GM21447 (cell line): Measurements from ENCODE around the gene MRPL50.

ENCODE experiments used
- ATAC-seq: cut with Tn5 transposase; IDR thresholded peaks from one replicate; pipeline ENCODE4 v1.9.1; 2021; ENCODE audit not compliant: unreplicated experiment

The MRPL50 gene

DNA sequence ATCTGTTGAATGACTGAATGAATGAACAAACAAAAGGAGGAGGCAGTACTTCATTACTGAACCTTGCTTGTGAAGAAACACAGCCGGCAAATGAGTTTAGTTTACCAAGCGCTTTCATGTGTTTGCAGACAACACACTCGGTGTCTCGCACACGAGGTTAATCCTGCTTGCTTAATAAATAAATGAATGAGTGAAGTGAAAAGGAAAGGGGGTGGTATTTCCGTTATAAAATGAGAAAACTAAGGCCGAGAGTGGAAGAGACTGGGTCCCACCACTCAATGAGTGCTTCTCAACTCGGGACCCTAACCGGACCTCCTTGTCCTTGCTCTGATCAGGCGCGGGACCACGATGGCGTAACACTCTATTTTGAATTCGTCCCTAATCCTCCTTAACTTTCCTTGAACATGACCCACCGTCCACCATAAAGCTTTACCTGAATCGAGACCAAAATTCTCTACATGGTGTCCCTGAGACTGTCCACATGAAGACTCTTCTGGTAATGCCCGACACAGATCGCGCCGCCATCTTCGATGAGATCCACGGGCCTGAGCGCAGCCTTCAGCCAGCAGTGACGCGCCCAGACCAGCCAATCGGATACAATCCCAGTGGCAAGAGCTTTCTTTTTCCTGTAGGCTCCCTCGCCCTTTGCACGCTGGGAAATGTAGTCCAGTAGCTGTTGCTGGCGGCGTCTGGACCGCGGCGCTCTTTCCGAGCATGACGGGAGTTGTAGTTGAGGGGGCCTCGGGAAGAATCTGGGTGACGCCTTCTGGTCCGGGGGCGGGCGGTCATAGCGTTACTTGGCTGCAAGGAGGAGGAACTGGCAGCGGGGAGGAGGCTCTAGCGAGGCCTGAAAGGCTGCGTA lies at the start of gene MRPL50, which contains the start of gene ZNF189:
MRPL50 (minus strand) TSS at position 551 of the 862 bp plus-strand sequence; CDS start at position 525, 26 bp downstream.
ZNF189 (plus strand) TSS at position 784 of the 862 bp plus-strand sequence. CDS start 306 bp downstream, outside the sequence.
- ATAC-seq = peak; percentile 98

- ATAC-seq = no peak
These were observed 48.3 kb upstream of the MRPL50 start for GRCh38 chr9:101446732-101447131.

GRCh38 chr9:101445353-101446029 lies 47.1 kb upstream of the MRPL50 start:
- ATAC-seq = no peak

DNA sequence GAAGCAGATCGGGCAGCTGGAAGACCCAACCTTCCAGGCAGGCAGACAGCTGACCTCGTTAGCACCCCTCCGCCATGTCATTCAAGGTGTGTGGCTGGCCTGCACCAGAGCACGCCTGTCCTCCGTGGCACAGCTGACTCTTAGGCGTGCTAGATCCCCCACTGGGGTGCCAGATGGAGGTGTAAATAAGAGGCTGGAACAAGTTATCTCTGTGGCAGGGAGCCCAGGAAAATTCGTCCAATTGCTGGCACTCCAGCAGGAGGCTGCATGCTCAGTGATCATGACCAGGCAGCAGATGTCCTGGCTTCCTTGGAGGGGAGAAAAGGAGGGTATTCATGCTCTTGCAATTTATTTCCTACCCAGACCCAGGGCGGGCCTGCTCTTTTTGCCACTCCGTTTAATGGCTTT lies 45.0 kb upstream of the MRPL50 start:
- ATAC-seq = no peak

DNA sequence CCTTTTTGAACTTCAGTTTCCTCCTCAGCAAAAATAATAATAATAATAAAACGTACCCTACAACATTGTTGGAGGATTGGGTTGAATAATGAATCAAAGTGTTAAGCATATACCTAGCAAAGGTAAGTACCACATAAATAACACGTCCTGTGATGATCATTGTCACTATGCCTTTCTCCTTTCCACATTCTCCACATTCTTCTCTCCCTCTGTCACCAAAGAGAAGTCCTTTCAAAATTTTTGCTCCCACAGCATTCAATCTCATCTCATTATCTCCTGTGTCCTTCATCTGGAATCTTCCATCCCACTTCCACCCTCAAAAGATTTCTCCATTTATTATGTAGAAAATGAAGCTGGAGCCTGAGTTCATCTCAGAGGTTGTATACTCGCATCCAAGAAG lies 44.3 kb upstream of the MRPL50 start:
- ATAC-seq = no peak

DNA sequence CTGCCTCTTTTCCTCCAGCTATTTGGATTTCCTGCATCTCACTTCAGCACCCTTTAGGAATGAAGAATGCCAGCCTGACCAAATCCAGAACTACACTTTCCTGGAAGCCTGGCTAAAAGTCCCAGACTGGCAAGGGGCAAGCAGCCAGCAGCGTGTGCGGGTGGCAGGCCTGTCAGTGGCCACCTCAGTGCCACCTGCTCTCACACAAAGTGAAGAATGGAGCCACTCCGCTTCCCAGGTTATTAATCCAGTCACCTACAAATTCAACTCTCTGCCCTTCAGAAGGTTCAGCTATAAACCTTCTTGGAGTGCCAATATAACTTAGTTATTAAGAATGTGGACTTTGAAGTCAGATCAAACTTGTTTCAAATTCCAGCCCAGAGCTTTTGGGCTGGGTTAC lies 43.9 kb upstream of the MRPL50 start:
- no peak for ATAC-seq

GRCh38 chr9:101440714-101441230 lies 42.4 kb upstream of the MRPL50 start:
- ATAC-seq = no peak

DNA sequence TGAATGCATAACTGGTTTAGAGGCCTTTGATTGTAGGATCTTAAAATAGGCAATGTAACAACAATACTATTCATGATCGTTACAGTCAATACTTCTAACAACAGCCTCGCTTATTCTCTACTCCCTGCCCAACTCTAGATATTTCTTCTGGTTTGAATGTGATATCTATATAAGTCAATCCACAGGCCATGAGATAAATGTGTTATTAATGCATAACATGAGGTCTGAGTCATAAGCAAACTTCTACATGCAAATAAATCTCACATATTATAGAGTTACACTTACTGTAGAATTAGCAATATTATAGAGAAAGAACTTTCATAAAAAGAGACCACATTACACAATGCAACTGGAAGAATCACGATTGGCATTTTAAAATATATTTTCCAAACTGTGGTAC lies 40.1 kb upstream of the MRPL50 start:
- no peak for ATAC-seq

GRCh38 chr9:101437806-101438232 lies 39.4 kb upstream of the MRPL50 start:
- ATAC-seq = no peak

DNA sequence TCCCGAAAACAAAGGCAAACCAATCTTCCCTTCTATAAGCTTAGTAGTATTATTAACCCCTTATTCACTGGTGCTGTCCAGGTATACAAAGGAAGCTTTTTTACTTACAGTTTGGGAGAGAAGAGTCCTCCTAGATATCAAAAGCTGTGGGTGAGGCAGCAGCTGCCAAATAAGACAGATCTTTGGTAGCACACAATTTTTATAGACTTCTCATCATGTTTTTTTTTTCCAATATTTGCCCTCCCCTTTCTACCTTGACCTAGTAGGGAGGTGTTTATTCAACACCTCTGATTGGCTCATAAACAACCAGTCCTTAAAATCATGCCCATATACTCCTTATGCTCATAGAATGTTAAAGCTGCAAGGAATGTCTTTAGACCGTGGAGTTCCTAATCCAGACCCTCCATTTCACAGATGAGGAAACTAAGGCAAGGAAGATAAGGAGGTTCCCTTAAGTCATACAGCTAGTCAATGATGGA lies 37.2 kb upstream of the MRPL50 start, which contains the start of gene ALDOB:
ALDOB (minus strand) TSS at position 174 of the 479 bp plus-strand sequence. CDS start 4,887 bp downstream, outside the sequence.
- ATAC-seq = no peak

DNA sequence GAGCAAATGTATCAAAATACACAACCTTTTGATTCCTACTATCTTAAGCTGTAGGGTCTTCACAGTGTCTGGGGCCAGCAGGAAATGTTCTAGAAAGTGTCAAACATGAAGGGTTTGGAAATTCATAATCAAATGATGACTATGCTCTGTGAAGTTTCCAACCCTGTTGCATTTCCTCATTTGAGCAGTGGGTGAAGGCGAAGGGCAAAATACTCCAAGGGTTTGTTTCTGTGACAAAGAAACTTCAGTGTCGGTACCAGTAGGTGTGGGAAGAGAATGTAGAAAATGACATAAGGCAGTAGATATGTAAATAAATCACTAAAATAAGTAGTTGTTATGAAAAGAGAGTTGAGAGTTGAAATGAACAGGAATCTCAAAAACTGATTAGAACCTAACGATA lies 36.6 kb upstream of the MRPL50 start:
- no peak for ATAC-seq

DNA sequence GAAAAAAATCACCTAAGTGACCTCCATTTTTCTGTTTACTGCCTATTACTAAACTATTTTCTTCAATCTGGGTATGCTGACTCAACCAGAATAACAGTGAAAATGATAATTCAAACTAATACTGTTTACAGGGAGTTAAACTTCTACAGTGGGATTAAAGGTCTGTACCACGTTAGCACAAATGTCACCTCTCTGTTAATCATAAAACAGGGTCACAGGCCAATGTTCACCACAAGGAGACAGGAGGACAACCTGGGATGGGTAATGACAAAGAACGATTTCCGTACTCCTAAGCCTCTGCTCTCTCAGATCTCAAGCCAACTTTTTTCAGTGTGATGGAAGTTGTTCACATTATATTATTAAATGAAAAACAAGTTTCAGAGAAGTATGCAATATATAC lies 34.8 kb upstream of the MRPL50 start:
- ATAC-seq = no peak

- no peak for ATAC-seq
These were observed 34.3 kb upstream of the MRPL50 start for GRCh38 chr9:101432740-101433139.

GRCh38 chr9:101432171-101432570 lies 33.8 kb upstream of the MRPL50 start:
- ATAC-seq = no peak

- ATAC-seq = no peak
These were observed 31.3 kb upstream of the MRPL50 start for GRCh38 chr9:101429736-101430135.

- ATAC-seq = no peak
These were observed 30.5 kb upstream of the MRPL50 start for GRCh38 chr9:101428909-101429308.

DNA sequence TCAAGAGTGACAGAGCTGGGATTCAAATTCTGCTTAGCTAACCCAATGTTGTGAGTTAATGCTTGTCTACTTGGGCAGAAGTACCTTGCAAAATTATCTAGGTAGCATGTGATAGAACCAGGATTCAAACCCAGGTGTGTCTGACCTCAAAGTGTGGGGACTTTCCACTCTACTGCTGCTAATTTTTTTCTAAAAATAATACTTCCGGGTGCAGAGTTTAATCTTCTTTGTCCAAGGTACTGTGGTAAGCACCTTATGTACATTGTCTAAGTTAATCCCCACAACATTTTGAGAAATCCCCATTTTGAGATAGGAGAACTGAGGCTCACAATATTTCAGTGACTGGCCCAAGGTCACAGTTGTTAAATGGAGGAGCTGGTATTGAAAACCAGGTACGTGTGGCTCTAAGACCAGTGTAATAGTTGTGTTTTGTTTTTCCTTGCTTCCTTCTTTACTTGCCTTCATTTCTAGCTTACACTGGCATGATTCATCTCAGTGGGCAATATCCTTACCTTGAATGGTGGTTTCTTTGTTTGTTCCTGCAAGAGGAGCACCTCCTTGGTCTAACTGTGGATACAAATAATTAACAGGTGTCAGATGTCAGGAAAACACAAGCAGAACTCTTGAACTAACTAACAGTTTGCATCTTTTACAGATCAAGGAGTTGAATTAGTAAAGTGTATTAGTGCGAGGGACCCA lies 29.7 kb upstream of the MRPL50 start:
- ATAC-seq = peak; percentile 77

DNA sequence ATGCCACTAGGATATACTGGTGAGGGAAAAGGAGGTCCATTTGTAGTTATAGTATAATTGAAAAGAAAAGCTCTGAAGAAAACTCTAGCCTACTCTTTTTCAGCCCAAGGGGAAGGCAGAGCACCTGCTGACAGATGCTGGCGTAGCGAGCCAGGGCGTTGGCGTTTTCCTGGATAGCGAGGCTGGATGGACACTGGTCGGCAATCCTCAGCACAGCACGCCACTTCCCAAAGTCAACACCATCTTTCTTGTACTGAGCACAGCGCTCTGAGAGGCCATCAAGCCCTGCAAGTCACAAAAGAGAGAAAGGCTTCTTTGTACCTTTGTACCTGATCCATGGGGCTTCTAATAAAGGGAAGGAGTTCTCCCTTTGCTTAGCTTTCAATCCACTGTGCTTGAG lies 28.9 kb upstream of the MRPL50 start:
- no peak for ATAC-seq

GRCh38 chr9:101421653-101422065 lies 23.2 kb upstream of the MRPL50 start:
- ATAC-seq = no peak

- ATAC-seq = no peak
These were observed 21.4 kb upstream of the MRPL50 start for GRCh38 chr9:101419863-101420262.
